Measurements from ENCODE around the gene AP1G1. TPM values are rescaled to one million over a fixed set of nuclear protein-coding genes. Genes with fewer than 3 reads are reported as not detected.

The AP1G1 gene
- total RNA-seq, 1 experiment from 2014 or later = 139 TPM

GRCh38 chr16:71732587-71732986 lies 76.0 kb downstream of the AP1G1 start:
- no TSS peak for BruUV-seq (replicated peaks)
- H3K36me3 Mint-ChIP-seq (ENCODE audit: insufficient read depth, unreplicated experiment) = peaks cover 84% of the 10 kb centered on the region
- no peak for TF ChIP-seq CTCF (IDR thresholded peaks at IDR 0.05; ENCODE audit: insufficient read depth in 1 of 2, low read depth in 1 of 2, low read length in 1 of 2, severe bottlenecking in 1 of 2, unreplicated experiment in 1 of 2)
- H3K4me3 Mint-ChIP-seq (ENCODE audit: unreplicated experiment) = no peak overlapping the region
- CTCF ChIA-PET = interaction anchor here (0.6 kb wide), 1 partner anchor 35 kb away, joined by 6 read pairs; no protein-coding TSS in a partner anchor
- Histone ChIP-seq H3K4me3 (ENCODE audit: low read depth, low read length) (no peak overlapping the region), H3K9me3 (no peaks in the 10 kb centered on the region), H3K4me1 (peaks cover 12% of the 10 kb centered on the region), H3K36me3 (ENCODE audit: control insufficient read depth, insufficient read depth, low read length) (peaks cover 9% of the 10 kb centered on the region), H3K27me3 (replicated peaks; ENCODE audit: control insufficient read depth, insufficient read depth, low read length) (no peaks in the 10 kb centered on the region)
- H3K27me3 Mint-ChIP-seq (ENCODE audit: insufficient read depth, unreplicated experiment) = no peaks in the 10 kb centered on the region
- no peaks in the 10 kb centered on the region for H3K9me3 Mint-ChIP-seq (ENCODE audit: unreplicated experiment)
- intact Hi-C loops (cut with micrococcal nuclease; ENCODE audit: unreplicated experiment) = no loop called here
- H3K4me1 Mint-ChIP-seq (ENCODE audit: low read depth, unreplicated experiment) = peaks cover 12% of the 10 kb centered on the region
- no peak for DNase-seq
- POLR2A ChIA-PET = no interaction called here
- no peak overlapping the region for H3K27ac Mint-ChIP-seq (ENCODE audit: unreplicated experiment)

- Histone ChIP-seq H3K9me3 (no peaks in the 10 kb centered on the region), H3K27me3 (replicated peaks; ENCODE audit: control insufficient read depth, insufficient read depth, low read length) (no peaks in the 10 kb centered on the region), H3K36me3 (ENCODE audit: control insufficient read depth, insufficient read depth, low read length) (peaks cover 2% of the 10 kb centered on the region), H3K4me1 (peaks cover 10% of the 10 kb centered on the region), H3K4me3 (ENCODE audit: low read depth, low read length) (no peak overlapping the region)
- H3K4me1 Mint-ChIP-seq (ENCODE audit: low read depth, unreplicated experiment) = peaks cover 8% of the 10 kb centered on the region
- no peak for DNase-seq
- H3K27ac Mint-ChIP-seq (ENCODE audit: unreplicated experiment) = no peak overlapping the region
- no peaks in the 10 kb centered on the region for H3K27me3 Mint-ChIP-seq (ENCODE audit: insufficient read depth, unreplicated experiment)
- ChIA-PET POLR2A (no interaction called here), CTCF (interaction anchor here (0.7 kb wide), 1 partner anchor 16 kb away, joined by 3 read pairs; no protein-coding TSS in a partner anchor)
- H3K36me3 Mint-ChIP-seq (ENCODE audit: insufficient read depth, unreplicated experiment) = peaks cover 46% of the 10 kb centered on the region
- H3K4me3 Mint-ChIP-seq (ENCODE audit: unreplicated experiment) = no peak overlapping the region
- no TSS peak for BruUV-seq (replicated peaks)
- H3K9me3 Mint-ChIP-seq (ENCODE audit: unreplicated experiment) = no peaks in the 10 kb centered on the region
- intact Hi-C loops (cut with micrococcal nuclease; ENCODE audit: unreplicated experiment) = no loop called here
- TF ChIP-seq CTCF (IDR thresholded peaks at IDR 0.05; ENCODE audit: insufficient read depth in 1 of 2, low read depth in 1 of 2, low read length in 1 of 2, severe bottlenecking in 1 of 2, unreplicated experiment in 1 of 2) = no peak
These were observed 80.9 kb downstream of the AP1G1 start for GRCh38 chr16:71727551-71728324.

- TF ChIP-seq CTCF (IDR thresholded peaks at IDR 0.05; ENCODE audit: insufficient read depth in 1 of 2, low read depth in 1 of 2, low read length in 1 of 2, severe bottlenecking in 1 of 2, unreplicated experiment in 1 of 2) = no peak
- BruUV-seq (replicated peaks) = no TSS peak
- no peaks in the 10 kb centered on the region for H3K9me3 ChIP-seq
- ChIA-PET POLR2A (no interaction called here), CTCF (no interaction called here)
- Mint-ChIP-seq H3K36me3 (ENCODE audit: insufficient read depth, unreplicated experiment) (peaks cover 40% of the 10 kb centered on the region), H3K4me1 (ENCODE audit: low read depth, unreplicated experiment) (peaks cover 8% of the 10 kb centered on the region), H3K27me3 (ENCODE audit: insufficient read depth, unreplicated experiment) (no peaks in the 10 kb centered on the region), H3K27ac (ENCODE audit: unreplicated experiment) (no peak overlapping the region), H3K9me3 (ENCODE audit: unreplicated experiment) (no peaks in the 10 kb centered on the region), H3K4me3 (ENCODE audit: unreplicated experiment) (no peak overlapping the region)
- H3K36me3 ChIP-seq (ENCODE audit: control insufficient read depth, insufficient read depth, low read length) = no peaks in the 10 kb centered on the region
- H3K27me3 ChIP-seq (replicated peaks; ENCODE audit: control insufficient read depth, insufficient read depth, low read length) = no peaks in the 10 kb centered on the region
- H3K4me3 ChIP-seq (ENCODE audit: low read depth, low read length) = no peak overlapping the region
- intact Hi-C loops (cut with micrococcal nuclease; ENCODE audit: unreplicated experiment) = no loop called here
- H3K4me1 ChIP-seq = peaks cover 15% of the 10 kb centered on the region
- no peak for DNase-seq
These were observed 81.9 kb downstream of the AP1G1 start for GRCh38 chr16:71726476-71727315.

Data from Caco-2 (cell line).